ENCODE results near the gene PPM1L. TPM values are rescaled to one million over a fixed set of nuclear protein-coding genes. Genes with fewer than 3 reads are reported as not detected.

PPM1L gene
- total RNA-seq, 1 donor from 2014 or later: 14.9 TPM

DNA sequence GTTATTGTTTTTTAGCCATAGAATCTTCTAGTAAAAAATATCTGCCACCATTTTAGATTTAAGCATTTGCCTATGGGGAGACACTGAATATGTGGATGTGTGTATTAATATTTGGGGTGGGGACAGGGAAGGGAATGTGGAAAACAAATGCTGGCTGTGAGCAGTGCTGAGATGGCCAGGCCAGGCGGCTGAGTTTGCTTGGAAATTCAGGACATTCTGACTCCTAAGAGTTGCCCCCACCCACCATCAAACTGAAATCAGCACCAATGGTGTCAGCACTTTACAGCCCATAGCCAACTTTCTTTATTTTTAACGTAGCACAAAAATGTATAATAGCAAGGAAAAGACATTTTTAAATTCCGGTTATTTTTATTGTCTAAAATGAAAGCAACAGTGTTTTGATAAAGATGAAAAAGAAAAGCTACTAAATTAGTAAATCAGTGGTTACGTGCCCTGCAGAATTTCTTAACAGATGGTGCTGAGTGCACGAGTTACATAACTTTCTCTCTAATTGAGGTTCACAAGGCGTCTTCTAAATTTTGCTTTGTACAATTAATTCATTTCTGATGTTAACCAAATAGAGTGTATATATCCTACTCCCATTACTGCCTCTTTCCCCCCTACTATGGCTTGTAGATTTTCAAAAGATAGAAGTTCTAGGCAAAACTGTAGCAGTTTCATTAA, 315.1 kb downstream of the PPM1L start:
- no peak for ATAC-seq
- no peak for TF ChIP-seq CTCF (IDR thresholded peaks at IDR 0.05)
- DNase-seq: no peak
- no peak overlapping the region for H3K4me3 ChIP-seq
- H3K27ac ChIP-seq: no peak overlapping the region
- H3K9me3 ChIP-seq: no peaks in the 10 kb centered on the region
- H3K27me3 ChIP-seq (ENCODE audit: low read depth): no peaks in the 10 kb centered on the region
- intact Hi-C loops (cut with DNase I): no loop called here
- peaks cover 17% of the 10 kb centered on the region for H3K4me1 ChIP-seq
- H3K36me3 ChIP-seq: no peaks in the 10 kb centered on the region

GRCh38 chr3:161072211-161072621, 316.2 kb downstream of the PPM1L start:
- TF ChIP-seq CTCF (IDR thresholded peaks at IDR 0.05): no peak
- H3K4me3 ChIP-seq: no peak overlapping the region
- no peak for ATAC-seq

GRCh38 chr3:161072751-161073150, 316.7 kb downstream of the PPM1L start:
- Histone ChIP-seq H3K27me3 (ENCODE audit: low read depth) (no peaks in the 10 kb centered on the region), H3K4me1 (peaks cover 17% of the 10 kb centered on the region), H3K36me3 (no peaks in the 10 kb centered on the region), H3K9me3 (no peaks in the 10 kb centered on the region), H3K4me3 (no peak overlapping the region), H3K27ac (no peak overlapping the region)
- no peak for DNase-seq
- TF ChIP-seq CTCF (IDR thresholded peaks at IDR 0.05): no peak
- no peak for ATAC-seq
- intact Hi-C loops (cut with DNase I): no loop called here

More at GRCh38 chr3:161072211-161072621, 316.2 kb downstream of the PPM1L start:
- Histone ChIP-seq H3K9me3 (no peaks in the 10 kb centered on the region), H3K36me3 (no peaks in the 10 kb centered on the region), H3K27ac (no peak overlapping the region), H3K4me1 (peaks cover 17% of the 10 kb centered on the region), H3K27me3 (ENCODE audit: low read depth) (no peaks in the 10 kb centered on the region)
- DNase-seq: no peak
- intact Hi-C loops (cut with DNase I): no loop called here

GRCh38 chr3:161073181-161073580, 317.1 kb downstream of the PPM1L start:
- no peak for TF ChIP-seq CTCF (IDR thresholded peaks at IDR 0.05)
- Histone ChIP-seq H3K27me3 (ENCODE audit: low read depth) (no peaks in the 10 kb centered on the region), H3K9me3 (no peaks in the 10 kb centered on the region), H3K4me3 (no peak overlapping the region), H3K36me3 (no peaks in the 10 kb centered on the region), H3K4me1 (peaks cover 17% of the 10 kb centered on the region), H3K27ac (no peak overlapping the region)
- ATAC-seq (no peak), DNase-seq (no peak)
- intact Hi-C loops (cut with DNase I): no loop called here

DNA sequence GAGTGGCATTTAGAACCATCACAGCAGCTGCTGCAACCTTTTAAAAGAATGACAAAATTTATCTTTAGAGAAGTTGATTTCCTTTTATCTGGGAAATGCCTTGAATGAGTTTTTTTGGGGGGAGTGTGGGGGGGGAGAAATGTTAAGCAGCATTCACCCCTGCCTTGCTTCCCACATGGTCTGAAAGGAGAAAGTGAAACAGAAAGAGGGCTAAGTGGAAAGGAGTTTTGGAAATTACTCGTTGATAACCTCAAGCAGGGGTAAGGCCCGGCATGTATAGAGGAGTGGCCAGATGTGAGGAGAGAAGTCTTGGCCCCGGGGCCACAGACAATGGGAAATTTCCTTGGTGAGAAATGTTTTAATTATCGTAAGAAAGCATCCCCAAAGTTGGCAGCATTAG, 325.6 kb downstream of the PPM1L start:
- Histone ChIP-seq H3K36me3 (peaks cover 13% of the 10 kb centered on the region), H3K27ac (no peak overlapping the region), H3K4me1 (no peaks in the 10 kb centered on the region), H3K4me3 (no peak overlapping the region), H3K27me3 (ENCODE audit: low read depth) (no peaks in the 10 kb centered on the region), H3K9me3 (no peaks in the 10 kb centered on the region)
- ATAC-seq (peak; percentile 42 to 62), DNase-seq (no peak)
- intact Hi-C loops (cut with DNase I): no loop called here
- no peak for TF ChIP-seq CTCF (IDR thresholded peaks at IDR 0.05)
